Muscle layer of duodenum (tissue), 2 donors: ENCODE data around the gene CDH23.

Experiments
- H3K27ac ChIP-seq: one replicate; pipeline ENCODE4 v1.7.0; 2013; ENCODE audit warnings: mild to moderate bottlenecking, low read length
- H3K27me3 ChIP-seq: one replicate; pipeline ENCODE4 v1.7.0; 2013; ENCODE audit warnings: low read depth, mild to moderate bottlenecking, control low read depth, low read length
- H3K36me3 ChIP-seq, 2 donors: one replicate each; pipeline ENCODE4 v1.7.0; 2013; ENCODE audit warnings: low read length in 2 of 2, control low read depth in 1 of 2, mild to moderate bottlenecking in 1 of 2; ENCODE audit not compliant: insufficient read depth in 2 of 2, control insufficient read depth in 1 of 2
- H3K4me1 ChIP-seq, 2 donors: one replicate each; pipeline ENCODE4 v1.7.0; 2013; ENCODE audit warnings: low read length in 2 of 2, mild to moderate bottlenecking in 2 of 2, control low read depth in 1 of 2, moderate library complexity in 1 of 2; ENCODE audit not compliant: insufficient read depth in 2 of 2, control insufficient read depth in 1 of 2
- H3K4me3 ChIP-seq, 2 donors: one replicate each; pipeline ENCODE4 v1.7.0; 2013; ENCODE audit warnings: low read length in 2 of 2, low read depth in 1 of 2, mild to moderate bottlenecking in 1 of 2
- H3K9me3 ChIP-seq, 2 donors: one replicate each; pipeline ENCODE4 v1.7.0; 2013; ENCODE audit warnings: low read length in 2 of 2, control low read depth in 1 of 2, mild to moderate bottlenecking in 1 of 2; ENCODE audit not compliant: control insufficient read depth in 1 of 2
- donor health status: healthy.

CDH23 gene

GRCh38 chr10:71784679-71785272 is 388.1 kb downstream of the CDH23 start:
- no peak overlapping the region for H3K27ac ChIP-seq
- H3K27me3 ChIP-seq = no peaks in the 10 kb centered on the region
- H3K36me3 ChIP-seq = no peaks in the 10 kb centered on the region
- H3K4me1 ChIP-seq = no peaks in the 10 kb centered on the region
- no peak overlapping the region for H3K4me3 ChIP-seq
- no peaks in the 10 kb centered on the region for H3K9me3 ChIP-seq

- no peak overlapping the region for H3K27ac ChIP-seq
- no peaks in the 10 kb centered on the region for H3K9me3 ChIP-seq
- no peaks in the 10 kb centered on the region for H3K36me3 ChIP-seq
- no peaks in the 10 kb centered on the region for H3K27me3 ChIP-seq
- no peak overlapping the region for H3K4me3 ChIP-seq
- no peaks in the 10 kb centered on the region for H3K4me1 ChIP-seq
These were observed 392.2 kb downstream of the CDH23 start for GRCh38 chr10:71788954-71789353.

GRCh38 chr10:71789871-71790270 is 393.2 kb downstream of the CDH23 start:
- Histone ChIP-seq H3K9me3 (no peaks in the 10 kb centered on the region), H3K4me3 (no peak overlapping the region), H3K27ac (no peak overlapping the region), H3K27me3 (no peaks in the 10 kb centered on the region), H3K4me1 (no peaks in the 10 kb centered on the region), H3K36me3 (no peaks in the 10 kb centered on the region)

- no peak overlapping the region for H3K27ac ChIP-seq
These were observed 394.2 kb downstream of the CDH23 start for GRCh38 chr10:71790749-71791440.

GRCh38 chr10:71795248-71795647 is 398.5 kb downstream of the CDH23 start:
- Histone ChIP-seq H3K27me3 (no peaks in the 10 kb centered on the region), H3K36me3 (no peaks in the 10 kb centered on the region), H3K27ac (no peak overlapping the region), H3K4me3 (no peak overlapping the region), H3K9me3 (no peaks in the 10 kb centered on the region), H3K4me1 (no peaks in the 10 kb centered on the region)

More at GRCh38 chr10:71790749-71791440, 394.2 kb downstream of the CDH23 start:
- Histone ChIP-seq H3K9me3 (no peaks in the 10 kb centered on the region), H3K27me3 (no peaks in the 10 kb centered on the region), H3K4me3 (no peak overlapping the region), H3K4me1 (no peaks in the 10 kb centered on the region), H3K36me3 (no peaks in the 10 kb centered on the region)

- Histone ChIP-seq H3K4me1 (no peaks in the 10 kb centered on the region), H3K36me3 (no peaks in the 10 kb centered on the region), H3K9me3 (no peaks in the 10 kb centered on the region)
These were observed 400.2 kb downstream of the CDH23 start for GRCh38 chr10:71796749-71797405.

GRCh38 chr10:71797533-71798307 is 401.0 kb downstream of the CDH23 start:
- H3K9me3 ChIP-seq = no peaks in the 10 kb centered on the region
- H3K27ac ChIP-seq = no peak overlapping the region
- no peaks in the 10 kb centered on the region for H3K27me3 ChIP-seq
- no peak overlapping the region for H3K4me3 ChIP-seq
- no peaks in the 10 kb centered on the region for H3K36me3 ChIP-seq
- H3K4me1 ChIP-seq = no peaks in the 10 kb centered on the region

More at GRCh38 chr10:71796749-71797405, 400.2 kb downstream of the CDH23 start:
- Histone ChIP-seq H3K27me3 (no peaks in the 10 kb centered on the region), H3K4me3 (no peak overlapping the region), H3K27ac (no peak overlapping the region)

- H3K4me3 ChIP-seq = no peak overlapping the region
- no peaks in the 10 kb centered on the region for H3K36me3 ChIP-seq
- H3K27ac ChIP-seq = no peak overlapping the region
- no peaks in the 10 kb centered on the region for H3K4me1 ChIP-seq
- no peaks in the 10 kb centered on the region for H3K27me3 ChIP-seq
- no peaks in the 10 kb centered on the region for H3K9me3 ChIP-seq
These were observed 401.5 kb downstream of the CDH23 start for GRCh38 chr10:71798308-71798624.

- H3K27me3 ChIP-seq = no peaks in the 10 kb centered on the region
- H3K9me3 ChIP-seq = no peaks in the 10 kb centered on the region
- no peaks in the 10 kb centered on the region for H3K4me1 ChIP-seq
- no peak overlapping the region for H3K4me3 ChIP-seq
- no peaks in the 10 kb centered on the region for H3K36me3 ChIP-seq
- H3K27ac ChIP-seq = no peak overlapping the region
These were observed 402.4 kb downstream of the CDH23 start for GRCh38 chr10:71799112-71799511.

GRCh38 chr10:71799608-71800453 is 403.1 kb downstream of the CDH23 start:
- H3K27me3 ChIP-seq = no peaks in the 10 kb centered on the region
- no peaks in the 10 kb centered on the region for H3K4me1 ChIP-seq
- no peak overlapping the region for H3K4me3 ChIP-seq

More at GRCh38 chr10:71799608-71800453, 403.1 kb downstream of the CDH23 start:
- H3K36me3 ChIP-seq = no peaks in the 10 kb centered on the region
- H3K9me3 ChIP-seq = no peaks in the 10 kb centered on the region
- H3K27ac ChIP-seq = no peak overlapping the region
